GM03348 (cell line): Measurements from ENCODE around the gene ANKRD18A.
"Not testable (repeated sequence)": the region's sequence is repeated elsewhere in the genome, so short reads cannot be mapped to it uniquely, and the experiment has no call there.

Source experiments
- DNase-seq: peaks from one replicate; pipeline ENCODE4 v3.0.0; 2012; ENCODE audit warnings: low spot score

Gene ANKRD18A

GRCh38 chr9:38626006-38626405 lies 5.6 kb upstream of the ANKRD18A start:
- DNase-seq: no peak

GRCh38 chr9:38622951-38623350 lies 2.6 kb upstream of the ANKRD18A start:
- DNase-seq: no peak

GRCh38 chr9:38622288-38622674 lies 1.9 kb upstream of the ANKRD18A start:
- DNase-seq: no peak

- no peak for DNase-seq
These were observed 1.3 kb upstream of the ANKRD18A start for GRCh38 chr9:38621434-38622287.

GRCh38 chr9:38619556-38620447 lies 594 bp downstream of the ANKRD18A start:
- no peak for DNase-seq

- not testable (repeated sequence) for DNase-seq
These were observed 22.2 kb downstream of the ANKRD18A start for GRCh38 chr9:38598029-38598745.

GRCh38 chr9:38595117-38595516 lies 25.3 kb downstream of the ANKRD18A start:
- DNase-seq: not testable (repeated sequence)

- not testable (repeated sequence) for DNase-seq
These were observed 28.9 kb downstream of the ANKRD18A start for GRCh38 chr9:38591346-38592063.

- not testable (repeated sequence) for DNase-seq
These were observed 36.6 kb downstream of the ANKRD18A start for GRCh38 chr9:38583765-38584164.

GRCh38 chr9:38580112-38580511 lies 40.3 kb downstream of the ANKRD18A start:
- DNase-seq: not testable (repeated sequence)

- not testable (repeated sequence) for DNase-seq
These were observed 44.2 kb downstream of the ANKRD18A start for GRCh38 chr9:38576181-38576580.

- not testable (repeated sequence) for DNase-seq
These were observed 54.3 kb downstream of the ANKRD18A start for GRCh38 chr9:38566048-38566447.

GRCh38 chr9:38565178-38565577 lies 55.2 kb downstream of the ANKRD18A start:
- DNase-seq: not testable (repeated sequence)

GRCh38 chr9:38563911-38564310 lies 56.5 kb downstream of the ANKRD18A start:
- DNase-seq: not testable (repeated sequence)

GRCh38 chr9:38561134-38561533 lies 59.3 kb downstream of the ANKRD18A start:
- not testable (repeated sequence) for DNase-seq

GRCh38 chr9:38559172-38559571 lies 61.2 kb downstream of the ANKRD18A start:
- not testable (repeated sequence) for DNase-seq

GRCh38 chr9:38557746-38558145 lies 62.6 kb downstream of the ANKRD18A start:
- DNase-seq: not testable (repeated sequence)

GRCh38 chr9:38554966-38555365 lies 65.4 kb downstream of the ANKRD18A start:
- DNase-seq: not testable (repeated sequence)

GRCh38 chr9:38553019-38553418 lies 67.4 kb downstream of the ANKRD18A start:
- DNase-seq: not testable (repeated sequence)

- DNase-seq: not testable (repeated sequence)
These were observed 73.8 kb downstream of the ANKRD18A start for GRCh38 chr9:38546497-38547163.

GRCh38 chr9:38540535-38540934 lies 79.9 kb downstream of the ANKRD18A start:
- DNase-seq: not testable (repeated sequence)
